Transverse colon (tissue), 4 donors: ENCODE data around the gene ZFHX3. TPM values are rescaled to one million over a fixed set of nuclear protein-coding genes. Genes with fewer than 3 reads are reported as not detected.

Experiments used
- DNase-seq: peaks from one replicate; pipeline ENCODE4 v3.0.0-alpha.2; 2019
- H3K27ac ChIP-seq, 4 donors: fragments of 200-600 bp; sonication (generic); 2 replicates each; pipeline ENCODE4 v1.5.1; 2016 to 2018; ENCODE audit warnings: inconsistent platforms in 4 of 4
- H3K27me3 ChIP-seq: fragments of 200-600 bp; sonication (generic); 2 replicates; pipeline ENCODE4 v1.5.1; 2017; ENCODE audit warnings: inconsistent platforms
- H3K36me3 ChIP-seq, 4 donors: fragments of 200-600 bp; sonication (generic); 2 replicates each; pipeline ENCODE4 v1.5.1; 2017 to 2019; ENCODE audit warnings: inconsistent platforms in 4 of 4
- H3K4me1 ChIP-seq, 4 donors: fragments of 200-600 bp; sonication (generic); 2 replicates each; pipeline ENCODE4 v1.5.1; 2017 to 2020; ENCODE audit warnings: inconsistent platforms in 4 of 4
- H3K4me3 ChIP-seq, 4 donors: fragments of 200-600 bp; sonication (generic); 1 replicate in 1 of 4; 2 replicates in 3 of 4; pipeline versions ENCODE4 v1.5.1 to v1.6.1; 2017 to 2019; ENCODE audit warnings: inconsistent platforms in 4 of 4
- H3K9me3 ChIP-seq, 2 donors: fragments of 200-600 bp; sonication (generic); 2 replicates each; pipeline ENCODE4 v1.5.1; 2017 to 2019; ENCODE audit warnings: inconsistent platforms in 2 of 2
- EP300 ChIP-seq: sonication (generic); formaldehyde crosslinking; IDR thresholded peaks from one replicate; pipeline ENCODE4 v1.6.1; 2017; ENCODE audit warnings: antibody characterized with exemption, low read depth
- POLR2A ChIP-seq: fragments of 450-650 bp; IDR thresholded peaks from one replicate; pipeline ENCODE4 v1.6.1; 2016; ENCODE audit warnings: antibody characterized with exemption, mild to moderate bottlenecking, moderate library complexity
- POLR2AphosphoS5 ChIP-seq, 3 donors: sonication (generic); formaldehyde crosslinking; IDR thresholded peaks; one replicate each; pipeline ENCODE4 v1.6.1; 2016; ENCODE audit warnings: antibody characterized with exemption in 3 of 3
- WGBS, 2 donors: methylation state at CpG; one replicate each; pipeline ENCODE4 v1.1.5; 2018; ENCODE audit warnings: low coverage in 1 of 2; 5-methylcytosine and 5-hydroxymethylcytosine counted together
- in situ Hi-C, 4 donors: fragments of 200-750 bp; cut with MboI; loops; one replicate each; pipeline versions ENCODE4 v1.15.0 to v1.15.1; 2017; ENCODE audit warnings: low sequenced_read_pairs in 3 of 4, low pct_ligation_motif_present in 1 of 4, low pct_unique_long_range_greater_than_20kb in 1 of 4
- intact Hi-C: fragments of 100-400 bp; cut with DNase I; formaldehyde crosslinking; loops from one replicate; pipeline ENCODE4 v1.15.1; 2023; ENCODE audit warnings: low total_unique reads
- total RNA-seq, 4 donors: library from RNA; depleted of rRNA; stranded (reverse); fragments of >200 nt; gene quantifications; one replicate each; pipeline ENCODE4 v1.1.0, GENCODE V29; 2016
- TF ChIP-seq, protein P1 (sequence below), 5 experiments: fragments of 200-600 bp in 3 of 5; fragments of 450-650 bp in 2 of 5; sonication (generic) in 3 of 5; IDR thresholded peaks; 1 replicate in 2 of 5; 2 replicates in 3 of 5; pipeline ENCODE4 v1.5.1; 2016 to 2017; ENCODE audit warnings: antibody characterized with exemption in 5 of 5, inconsistent platforms in 3 of 5, mild to moderate bottlenecking in 2 of 5, moderate library complexity in 1 of 5

The ZFHX3 gene
- total RNA-seq, 4 donors from 2014 or later, result 12.3 to 23.7 (median 15.3) TPM

DNA sequence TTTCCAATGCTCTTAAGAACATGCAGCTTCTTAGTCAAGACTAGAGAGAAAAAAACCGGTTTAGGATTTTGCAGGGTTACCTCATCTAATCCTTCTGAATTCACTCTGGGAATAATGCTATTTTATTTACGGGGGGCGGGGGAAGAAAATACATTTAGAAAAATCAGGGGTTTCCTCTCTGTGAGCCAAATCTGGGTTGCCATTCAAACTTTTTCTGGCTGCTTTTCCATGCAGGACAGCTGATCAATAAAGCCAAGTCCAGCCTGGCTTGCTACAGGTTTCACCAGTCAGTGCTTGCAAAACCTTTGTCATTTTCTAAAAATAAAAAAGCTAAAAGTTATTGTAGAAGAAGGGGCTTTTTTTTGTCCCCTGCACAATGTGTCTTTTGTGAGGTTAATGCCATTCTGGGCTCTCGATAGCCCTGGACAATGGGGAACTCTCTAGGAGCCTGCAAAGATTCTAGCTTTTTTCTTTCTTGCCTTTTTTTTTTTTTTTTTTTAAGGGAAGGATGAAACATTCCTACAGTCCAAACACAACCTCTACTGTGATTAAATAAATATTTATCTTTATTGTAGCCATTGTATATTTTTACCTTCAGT lies 13.1 kb upstream of the ZFHX3 start:
- TF ChIP-seq EP300 (no peak), POLR2A (no peak), POLR2AphosphoS5 (IDR thresholded peaks at IDR 0.05) (no peak)
- TF ChIP-seq, protein P1, sequence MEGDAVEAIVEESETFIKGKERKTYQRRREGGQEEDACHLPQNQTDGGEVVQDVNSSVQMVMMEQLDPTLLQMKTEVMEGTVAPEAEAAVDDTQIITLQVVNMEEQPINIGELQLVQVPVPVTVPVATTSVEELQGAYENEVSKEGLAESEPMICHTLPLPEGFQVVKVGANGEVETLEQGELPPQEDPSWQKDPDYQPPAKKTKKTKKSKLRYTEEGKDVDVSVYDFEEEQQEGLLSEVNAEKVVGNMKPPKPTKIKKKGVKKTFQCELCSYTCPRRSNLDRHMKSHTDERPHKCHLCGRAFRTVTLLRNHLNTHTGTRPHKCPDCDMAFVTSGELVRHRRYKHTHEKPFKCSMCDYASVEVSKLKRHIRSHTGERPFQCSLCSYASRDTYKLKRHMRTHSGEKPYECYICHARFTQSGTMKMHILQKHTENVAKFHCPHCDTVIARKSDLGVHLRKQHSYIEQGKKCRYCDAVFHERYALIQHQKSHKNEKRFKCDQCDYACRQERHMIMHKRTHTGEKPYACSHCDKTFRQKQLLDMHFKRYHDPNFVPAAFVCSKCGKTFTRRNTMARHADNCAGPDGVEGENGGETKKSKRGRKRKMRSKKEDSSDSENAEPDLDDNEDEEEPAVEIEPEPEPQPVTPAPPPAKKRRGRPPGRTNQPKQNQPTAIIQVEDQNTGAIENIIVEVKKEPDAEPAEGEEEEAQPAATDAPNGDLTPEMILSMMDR (IDR thresholded peaks at IDR 0.05), result no peak
- H3K27ac ChIP-seq, result peak overlapping the region in 3 of 4 donors; percentile 92 to 96 (median 96)
- H3K36me3 ChIP-seq, result no peaks in the 10 kb centered on the region
- H3K4me3 ChIP-seq, result no peak overlapping the region
- H3K27me3 ChIP-seq, result peaks cover 47% of the 10 kb centered on the region
- H3K4me1 ChIP-seq, result peaks cover 0 to 57% (median 27%) of the 10 kb centered on the region in 4 donors
- WGBS, 2 donors, result 63 to 84% methylated on average over 4 of the region's 4 CpGs
- intact Hi-C loops (no loop called here), in situ Hi-C loops (loop anchor here in 3 of 4 donors (25.0 kb wide), 2 partner anchors 224 to 399 kb away; no protein-coding TSS in a partner anchor)
- H3K9me3 ChIP-seq, result no peaks in the 10 kb centered on the region
- DNase-seq, result no peak

DNA sequence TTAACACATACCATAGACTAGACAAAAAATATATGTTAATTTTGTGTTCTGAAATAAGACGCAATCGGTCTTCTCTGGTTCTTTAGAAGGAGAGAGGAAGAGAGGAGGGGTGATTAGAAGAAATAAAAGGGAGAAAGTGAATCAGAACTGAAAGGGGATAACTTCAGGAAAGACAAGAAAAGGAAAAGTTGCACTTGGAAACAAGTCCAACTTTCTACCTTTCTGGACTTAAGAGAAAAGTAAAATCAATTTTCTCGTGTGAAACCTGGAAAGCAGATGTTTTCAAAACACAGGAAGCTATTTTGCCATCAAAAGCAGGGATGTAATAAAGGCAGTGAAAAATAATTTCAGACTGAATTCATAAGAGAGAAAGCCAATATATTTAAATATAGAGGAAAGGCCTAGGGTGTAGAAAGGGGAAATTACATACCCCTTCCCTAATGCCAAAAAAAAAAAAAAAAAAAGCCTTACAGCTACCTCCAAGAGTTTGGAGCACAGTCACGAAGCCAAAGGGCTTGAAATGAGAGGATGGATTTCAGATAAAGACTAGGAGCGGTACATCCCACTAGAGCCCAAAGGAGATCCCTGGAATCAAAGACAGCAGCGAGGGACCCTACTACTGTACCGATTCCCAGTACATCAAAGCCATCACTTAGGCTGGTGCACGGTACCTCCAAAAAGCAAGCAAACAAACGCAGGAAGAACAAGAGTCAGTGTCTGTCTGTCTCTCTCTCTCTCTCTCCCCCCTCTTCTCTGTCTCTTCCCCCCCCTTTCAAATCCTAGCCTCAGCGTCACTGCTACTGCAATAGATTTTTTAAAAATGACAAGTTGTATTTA lies 12.1 kb upstream of the ZFHX3 start:
- peak overlapping the region; percentile 92 to 96 (median 96) for H3K27ac ChIP-seq
- peaks cover 37% of the 10 kb centered on the region for H3K27me3 ChIP-seq
- in situ Hi-C loops (loop anchor here in 3 of 4 donors (25.0 kb wide), 2 partner anchors 223 to 398 kb away; no protein-coding TSS in a partner anchor), intact Hi-C loops (no loop called here)
- DNase-seq, result no peak
- H3K4me3 ChIP-seq, result peak overlapping the region in 3 of 4 donors; percentile 93 to 96 (median 95)
- no peaks in the 10 kb centered on the region for H3K9me3 ChIP-seq
- TF ChIP-seq EP300, result no peak
- TF ChIP-seq POLR2AphosphoS5 (IDR thresholded peaks at IDR 0.05), result no peak
- TF ChIP-seq, protein P1 (IDR thresholded peaks at IDR 0.05), result no peak
- TF ChIP-seq POLR2A, result no peak
- 48 to 53% methylated on average over 10 of the region's 10 CpGs for WGBS, 2 donors
- peaks cover 3 to 58% (median 30%) of the 10 kb centered on the region in 4 donors for H3K4me1 ChIP-seq
- H3K36me3 ChIP-seq, result no peaks in the 10 kb centered on the region

DNA sequence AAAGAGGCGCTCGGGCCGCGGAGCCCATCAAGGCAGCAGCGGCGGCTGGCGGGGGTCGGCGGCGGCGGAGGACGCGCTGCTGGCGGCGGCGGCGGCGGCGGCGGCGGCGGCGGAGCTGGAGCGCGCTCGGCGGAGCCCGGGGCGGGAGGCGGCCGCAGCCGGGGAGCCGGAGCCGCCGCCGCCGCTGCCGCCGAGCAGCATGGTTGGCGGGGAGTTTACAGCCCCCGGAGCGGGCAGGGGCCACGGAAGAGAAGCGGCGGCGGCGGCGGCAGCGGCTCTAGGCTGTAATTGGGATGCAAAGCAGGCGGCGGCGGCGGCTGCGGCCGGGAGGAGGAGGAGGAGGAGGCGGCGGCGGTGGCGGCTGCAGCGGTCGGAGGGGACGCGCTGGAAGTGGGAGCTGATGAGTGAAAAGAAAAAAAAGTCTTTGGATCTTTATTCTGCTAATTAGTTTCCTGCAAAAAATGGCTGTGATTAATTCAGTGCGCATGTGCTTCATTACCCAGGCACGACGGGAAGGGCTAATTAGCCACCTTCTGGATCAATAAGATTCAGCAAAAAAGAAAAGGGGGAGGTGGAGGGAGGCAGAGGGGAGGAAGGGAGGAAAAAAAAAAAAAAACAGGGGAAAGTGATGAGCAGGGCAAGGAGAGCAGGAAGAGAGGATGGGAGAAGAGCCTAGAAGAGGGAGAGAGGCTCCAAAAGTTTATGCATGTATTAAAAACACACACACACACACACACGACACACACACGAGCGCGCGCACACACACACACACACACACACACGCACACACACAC lies 10.9 kb upstream of the ZFHX3 start:
- TF ChIP-seq POLR2AphosphoS5 (IDR thresholded peaks at IDR 0.05), result no peak
- TF ChIP-seq, protein P1 (IDR thresholded peaks at IDR 0.05), result no peak
- no peak for TF ChIP-seq EP300
- TF ChIP-seq POLR2A, result no peak
- no peak for DNase-seq
- H3K36me3 ChIP-seq, result no peaks in the 10 kb centered on the region
- 0% methylated on average over 18 to 72 of the region's 72 CpGs for WGBS, 2 donors
- peaks cover 25% of the 10 kb centered on the region for H3K27me3 ChIP-seq
- H3K9me3 ChIP-seq, result no peaks in the 10 kb centered on the region
- peaks cover 9 to 58% (median 40%) of the 10 kb centered on the region in 4 donors for H3K4me1 ChIP-seq
- H3K4me3 ChIP-seq, result peak overlapping the region; percentile 64 to 96 (median 94)
- in situ Hi-C loops (loop anchor here in 3 of 4 donors (25.0 kb wide), 2 partner anchors 222 to 397 kb away; no protein-coding TSS in a partner anchor), intact Hi-C loops (no loop called here)
- peak overlapping the region; percentile 92 to 96 (median 96) for H3K27ac ChIP-seq
